ENCODE data around the gene ADORA2B. TPM values are rescaled to one million over a fixed set of nuclear protein-coding genes. Genes with fewer than 3 reads are reported as not detected.
"Not testable (repeated sequence)": the region's sequence is repeated elsewhere in the genome, so short reads cannot be mapped to it uniquely, and the experiment has no call there.

Gene ADORA2B
- total RNA-seq, 1 experiment from 2014 or later: 21.7 TPM

- Mint-ChIP-seq H3K4me1 (ENCODE audit: insufficient read depth, unreplicated experiment) (no peaks in the 10 kb centered on the region), H3K4me3 (ENCODE audit: unreplicated experiment) (no peak overlapping the region), H3K9me3 (ENCODE audit: unreplicated experiment) (peaks cover 10% of the 10 kb centered on the region), H3K27ac (ENCODE audit: low read depth, unreplicated experiment) (no peak overlapping the region), H3K27me3 (ENCODE audit: insufficient read depth, unreplicated experiment) (no peaks in the 10 kb centered on the region), H3K36me3 (ENCODE audit: insufficient read depth, unreplicated experiment) (no peaks in the 10 kb centered on the region)
- ChIA-PET POLR2A (no interaction called here), CTCF (no interaction called here)
- TF ChIP-seq CTCF (IDR thresholded peaks at IDR 0.05; ENCODE audit: unreplicated experiment): no peak
- DNase-seq (ENCODE audit: unreplicated experiment): no peak
- intact Hi-C loops (cut with micrococcal nuclease): no loop called here
- no TSS peak for BruUV-seq (replicated peaks)
Observed at GRCh38 chr17:15900871-15901270, 44.1 kb upstream of the ADORA2B start.

- POLR2A ChIA-PET; H3K4me3 Mint-ChIP-seq (ENCODE audit: unreplicated experiment); H3K27me3 Mint-ChIP-seq (ENCODE audit: insufficient read depth, unreplicated experiment); H3K4me1 Mint-ChIP-seq (ENCODE audit: insufficient read depth, unreplicated experiment); intact Hi-C loops (cut with micrococcal nuclease); CTCF ChIA-PET; H3K27ac Mint-ChIP-seq (ENCODE audit: low read depth, unreplicated experiment); BruUV-seq (replicated peaks); DNase-seq (ENCODE audit: unreplicated experiment); H3K36me3 Mint-ChIP-seq (ENCODE audit: insufficient read depth, unreplicated experiment); H3K9me3 Mint-ChIP-seq (ENCODE audit: unreplicated experiment): not testable (repeated sequence)
Observed at GRCh38 chr17:15905236-15905635, 39.7 kb upstream of the ADORA2B start.

GRCh38 chr17:15907290-15907689, 37.6 kb upstream of the ADORA2B start:
- no peaks in the 10 kb centered on the region for H3K36me3 Mint-ChIP-seq (ENCODE audit: insufficient read depth, unreplicated experiment)
- H3K9me3 Mint-ChIP-seq (ENCODE audit: unreplicated experiment): no peaks in the 10 kb centered on the region
- no peaks in the 10 kb centered on the region for H3K4me1 Mint-ChIP-seq (ENCODE audit: insufficient read depth, unreplicated experiment)
- POLR2A ChIA-PET: no interaction called here
- BruUV-seq (replicated peaks): no TSS peak
- TF ChIP-seq CTCF (IDR thresholded peaks at IDR 0.05; ENCODE audit: unreplicated experiment): no peak
- no peak overlapping the region for H3K4me3 Mint-ChIP-seq (ENCODE audit: unreplicated experiment)
- H3K27me3 Mint-ChIP-seq (ENCODE audit: insufficient read depth, unreplicated experiment): no peaks in the 10 kb centered on the region
- no peak overlapping the region for H3K27ac Mint-ChIP-seq (ENCODE audit: low read depth, unreplicated experiment)
- DNase-seq (ENCODE audit: unreplicated experiment): no peak
- intact Hi-C loops (cut with micrococcal nuclease): no loop called here
- CTCF ChIA-PET: no interaction called here

GRCh38 chr17:15908378-15908777, 36.6 kb upstream of the ADORA2B start:
- CTCF ChIA-PET: no interaction called here
- intact Hi-C loops (cut with micrococcal nuclease): no loop called here
- POLR2A ChIA-PET: interaction anchor here (0.6 to 0.7 kb wide), 2 partner anchors 18 to 24 kb away, joined by 3 read pairs; no protein-coding TSS in a partner anchor
- no peak for DNase-seq (ENCODE audit: unreplicated experiment)
- H3K9me3 Mint-ChIP-seq (ENCODE audit: unreplicated experiment): no peaks in the 10 kb centered on the region
- H3K36me3 Mint-ChIP-seq (ENCODE audit: insufficient read depth, unreplicated experiment): no peaks in the 10 kb centered on the region
- no peaks in the 10 kb centered on the region for H3K27me3 Mint-ChIP-seq (ENCODE audit: insufficient read depth, unreplicated experiment)
- H3K27ac Mint-ChIP-seq (ENCODE audit: low read depth, unreplicated experiment): no peak overlapping the region
- no peaks in the 10 kb centered on the region for H3K4me1 Mint-ChIP-seq (ENCODE audit: insufficient read depth, unreplicated experiment)
- TF ChIP-seq CTCF (IDR thresholded peaks at IDR 0.05; ENCODE audit: unreplicated experiment): no peak
- no peak overlapping the region for H3K4me3 Mint-ChIP-seq (ENCODE audit: unreplicated experiment)
- no TSS peak for BruUV-seq (replicated peaks)

GRCh38 chr17:15909481-15909991, 35.4 kb upstream of the ADORA2B start:
- Mint-ChIP-seq H3K4me1 (ENCODE audit: insufficient read depth, unreplicated experiment) (no peaks in the 10 kb centered on the region), H3K36me3 (ENCODE audit: insufficient read depth, unreplicated experiment) (no peaks in the 10 kb centered on the region), H3K4me3 (ENCODE audit: unreplicated experiment) (no peak overlapping the region), H3K27ac (ENCODE audit: low read depth, unreplicated experiment) (no peak overlapping the region), H3K27me3 (ENCODE audit: insufficient read depth, unreplicated experiment) (no peaks in the 10 kb centered on the region), H3K9me3 (ENCODE audit: unreplicated experiment) (no peaks in the 10 kb centered on the region)
- no peak for DNase-seq (ENCODE audit: unreplicated experiment)
- ChIA-PET POLR2A (no interaction called here), CTCF (no interaction called here)
- no TSS peak for BruUV-seq (replicated peaks)
- no peak for TF ChIP-seq CTCF (IDR thresholded peaks at IDR 0.05; ENCODE audit: unreplicated experiment)
- intact Hi-C loops (cut with micrococcal nuclease): no loop called here

All from MCF 10A (cell line).